G401.6 (cell line): ENCODE measurements around the gene FAHD2B.
"Not testable (repeated sequence)": the region's sequence is repeated elsewhere in the genome, so short reads cannot be mapped to it uniquely, and the experiment has no call there.

Source experiments
- FAIRE-seq: peaks from 2 replicates; lab custom pipeline; 2012; peaks lifted over from hg19 to GRCh38; lab: Jason Lieb, UNC

The FAHD2B gene

DNA sequence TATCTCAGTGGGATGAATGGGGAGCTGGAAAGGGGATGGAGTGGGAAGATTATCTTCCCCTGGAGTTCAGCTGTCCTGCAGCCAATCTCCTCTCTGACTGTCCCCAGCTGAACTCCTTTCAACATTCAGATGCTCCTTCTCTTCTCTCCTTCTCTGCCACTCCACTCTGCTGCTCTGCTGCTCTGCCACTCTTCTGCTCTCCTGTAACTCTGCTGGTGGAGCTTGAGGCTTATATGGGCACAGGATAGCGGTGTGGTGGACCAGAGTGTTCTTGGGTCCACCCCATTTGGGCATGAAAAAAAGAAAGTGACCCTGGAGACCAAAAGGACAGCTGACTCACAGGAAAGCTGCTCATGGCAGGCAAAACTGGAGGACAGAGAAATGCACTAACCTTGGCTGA lies 26.6 kb downstream of the FAHD2B start:
- no peak for FAIRE-seq

DNA sequence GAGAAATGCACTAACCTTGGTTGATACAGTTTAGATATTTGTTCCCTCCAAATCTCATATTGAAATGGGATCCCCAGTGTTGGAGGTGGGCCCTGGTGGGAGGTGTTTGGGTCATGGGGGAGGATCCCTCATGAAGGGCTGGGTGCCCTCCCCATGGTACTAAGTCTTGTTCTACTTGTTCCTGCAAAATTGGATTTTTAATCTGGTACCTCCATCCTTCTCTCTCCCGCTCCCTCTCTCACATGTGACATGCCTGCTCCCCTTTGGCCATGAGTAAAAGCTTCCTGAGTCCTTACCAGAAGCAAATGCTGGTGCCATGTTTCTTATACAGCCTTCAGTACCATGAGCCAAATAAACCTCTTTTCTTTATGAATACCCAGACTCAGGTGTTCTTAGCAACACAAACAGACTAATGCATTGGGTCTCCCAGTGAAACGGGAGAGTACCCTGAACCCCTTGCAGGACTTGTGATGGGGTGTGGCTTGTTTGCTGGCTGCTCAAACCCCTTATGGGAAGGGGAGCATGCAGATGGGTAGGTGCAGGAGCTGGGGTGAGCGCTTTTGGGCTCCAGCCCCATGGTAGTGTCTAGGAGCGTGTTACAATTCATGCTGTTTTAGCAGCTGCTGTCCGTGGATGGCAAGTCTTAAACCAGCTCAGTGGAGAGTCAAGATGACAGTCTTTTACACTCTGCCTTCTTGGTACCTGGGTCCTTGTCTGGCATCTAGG lies 27.2 kb downstream of the FAHD2B start:
- no peak for FAIRE-seq

- not testable (repeated sequence) for FAIRE-seq
Observed at GRCh38 chr2:97066030-97066429, 28.7 kb downstream of the FAHD2B start.

- FAIRE-seq: not testable (repeated sequence)
Observed at GRCh38 chr2:97062020-97062419, 32.7 kb downstream of the FAHD2B start.

DNA sequence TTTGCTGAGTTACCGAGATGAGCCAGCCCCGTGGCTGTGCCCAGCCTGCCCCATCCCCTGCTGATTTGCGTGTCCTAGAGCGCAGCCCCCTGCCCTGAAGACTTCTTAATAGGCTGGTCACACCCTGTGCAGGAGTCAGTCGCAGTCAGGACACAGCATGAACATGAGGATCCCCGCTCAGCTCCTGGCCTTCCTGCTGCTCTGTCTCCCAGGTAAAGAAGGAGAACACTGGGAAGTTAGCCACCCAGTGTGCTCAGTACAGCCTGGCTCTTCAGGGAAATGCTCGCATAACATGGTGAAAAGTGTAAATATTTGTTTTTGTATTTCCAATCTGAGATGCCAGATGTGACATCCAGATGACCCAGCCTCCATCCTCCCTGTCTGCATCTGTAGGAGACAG lies 34.9 kb downstream of the FAHD2B start:
- FAIRE-seq: not testable (repeated sequence)

GRCh38 chr2:97056150-97056549 lies 38.5 kb downstream of the FAHD2B start:
- not testable (repeated sequence) for FAIRE-seq

GRCh38 chr2:97050032-97050431 lies 44.6 kb downstream of the FAHD2B start:
- not testable (repeated sequence) for FAIRE-seq

- FAIRE-seq: not testable (repeated sequence)
Observed at GRCh38 chr2:97048448-97048847, 46.2 kb downstream of the FAHD2B start.

DNA sequence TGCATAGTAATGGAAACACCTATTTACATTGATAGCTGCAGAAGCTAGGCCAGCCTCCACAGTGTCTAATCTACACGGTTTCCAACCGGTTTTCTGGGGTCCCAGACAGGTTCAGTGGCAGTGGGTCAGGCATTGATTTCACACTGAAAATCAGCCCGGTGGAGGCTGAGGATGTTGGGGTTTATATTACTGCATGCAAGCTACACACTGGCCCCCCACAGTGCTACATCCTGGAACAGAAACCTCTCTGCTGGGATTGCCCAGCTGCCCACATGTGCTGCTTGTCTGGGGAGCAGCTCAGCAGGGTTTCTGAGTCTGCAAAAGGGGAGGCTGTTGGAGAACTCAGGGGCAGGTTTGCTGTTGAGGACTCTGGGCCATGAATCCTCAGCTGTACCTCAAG lies 48.0 kb downstream of the FAHD2B start:
- not testable (repeated sequence) for FAIRE-seq

GRCh38 chr2:97045895-97046499 lies 48.7 kb downstream of the FAHD2B start:
- not testable (repeated sequence) for FAIRE-seq
